Measurements from ENCODE around the gene RHBDF2. TPM values are rescaled to one million over a fixed set of nuclear protein-coding genes. Genes with fewer than 3 reads are reported as not detected.

The RHBDF2 gene
- polyA plus RNA-seq, 1 donor (not counting 4 experiments of a cell fraction or from before 2014, with no cell fraction given) = 14.9 TPM

DNA sequence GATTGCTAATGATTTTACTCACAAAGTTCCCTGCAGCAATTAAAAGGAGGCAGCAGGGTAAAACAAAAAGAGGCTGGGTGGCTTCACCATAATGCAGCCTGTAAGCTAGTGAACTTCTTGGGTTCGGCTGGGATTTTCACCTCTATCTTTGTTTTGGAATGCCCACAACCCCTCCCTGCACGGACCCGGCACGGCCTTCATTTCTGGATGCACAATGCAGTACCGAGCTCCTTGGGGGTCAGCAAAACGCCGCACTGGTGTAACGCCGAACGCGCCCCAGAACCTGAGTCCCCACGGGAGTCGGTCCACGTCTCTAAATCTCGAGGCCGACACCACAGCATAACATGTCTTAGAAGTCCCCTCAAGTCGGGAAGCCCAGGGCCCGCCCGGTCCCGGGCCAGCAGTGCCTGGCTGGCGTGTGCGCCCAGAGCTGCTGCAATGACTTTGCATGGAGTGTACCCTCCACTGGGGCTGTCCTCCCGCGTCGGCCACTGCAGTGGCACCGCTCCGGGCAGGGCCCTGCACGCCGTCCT is 49.0 kb downstream of the RHBDF2 start:
- no peak for DNase-seq (ENCODE audit: low read depth, low spot score)
- Histone ChIP-seq H3K9me3 (ENCODE audit: control insufficient read depth, low read depth, low read length) (no peaks in the 10 kb centered on the region), H2AFZ (ENCODE audit: control insufficient read depth, low read length) (peak overlapping the region; percentile 10), H3K9me1 (ENCODE audit: control insufficient read depth, extremely low read depth, insufficient read depth, low read length) (peaks cover 5% of the 10 kb centered on the region), H3K4me1 (ENCODE audit: control insufficient read depth, extremely low read depth, insufficient read depth, low read length) (peaks cover 29% of the 10 kb centered on the region), H3K36me3 (ENCODE audit: control insufficient read depth in 2 of 2, extremely low read depth in 1 of 2, insufficient read depth in 2 of 2, low read length in 2 of 2) (no peaks in the 10 kb centered on the region), H3K4me2 (ENCODE audit: control insufficient read depth, extremely low read depth, insufficient read depth, low read depth, low read length) (peak overlapping the region; percentile 95), H4K20me1 (ENCODE audit: control insufficient read depth, extremely low read depth, insufficient read depth, low read length) (peaks cover 16% of the 10 kb centered on the region), H3K4me3 (ENCODE audit: control insufficient read depth in 2 of 3, extremely low read depth in 1 of 3, insufficient read depth in 2 of 3, low read depth in 1 of 3, low read length in 3 of 3) (peak overlapping the region; percentile 84 to 89 (median 84)), H3K9ac (ENCODE audit: control insufficient read depth, extremely low read depth, insufficient read depth, low read length) (peak overlapping the region; percentile 85), H3K27ac (ENCODE audit: control insufficient read depth, insufficient read depth, low read length) (peak overlapping the region; percentile 44), H3K27me3 (ENCODE audit: control insufficient read depth, extremely low read depth, insufficient read depth, low read length) (no peaks in the 10 kb centered on the region), H3K79me2 (ENCODE audit: control insufficient read depth, insufficient read depth, low read length) (peaks cover 51% of the 10 kb centered on the region)
- no peak for FAIRE-seq
- dilution Hi-C loops (cut with MboI; ENCODE audit: extremely low pct_ligation_motif_present, low sequenced_read_pairs) = no loop called here
- TF ChIP-seq EZH2 (IDR thresholded peaks at IDR 0.05; ENCODE audit: low read length) = no peak
- TF ChIP-seq, protein P1, sequence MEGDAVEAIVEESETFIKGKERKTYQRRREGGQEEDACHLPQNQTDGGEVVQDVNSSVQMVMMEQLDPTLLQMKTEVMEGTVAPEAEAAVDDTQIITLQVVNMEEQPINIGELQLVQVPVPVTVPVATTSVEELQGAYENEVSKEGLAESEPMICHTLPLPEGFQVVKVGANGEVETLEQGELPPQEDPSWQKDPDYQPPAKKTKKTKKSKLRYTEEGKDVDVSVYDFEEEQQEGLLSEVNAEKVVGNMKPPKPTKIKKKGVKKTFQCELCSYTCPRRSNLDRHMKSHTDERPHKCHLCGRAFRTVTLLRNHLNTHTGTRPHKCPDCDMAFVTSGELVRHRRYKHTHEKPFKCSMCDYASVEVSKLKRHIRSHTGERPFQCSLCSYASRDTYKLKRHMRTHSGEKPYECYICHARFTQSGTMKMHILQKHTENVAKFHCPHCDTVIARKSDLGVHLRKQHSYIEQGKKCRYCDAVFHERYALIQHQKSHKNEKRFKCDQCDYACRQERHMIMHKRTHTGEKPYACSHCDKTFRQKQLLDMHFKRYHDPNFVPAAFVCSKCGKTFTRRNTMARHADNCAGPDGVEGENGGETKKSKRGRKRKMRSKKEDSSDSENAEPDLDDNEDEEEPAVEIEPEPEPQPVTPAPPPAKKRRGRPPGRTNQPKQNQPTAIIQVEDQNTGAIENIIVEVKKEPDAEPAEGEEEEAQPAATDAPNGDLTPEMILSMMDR (optimal IDR thresholded peaks at IDR 0.05 in 1 of 3, IDR thresholded peaks at IDR 0.05 in 1 of 3, conservative IDR thresholded peaks at IDR 0.05 in 1 of 3; ENCODE audit: extremely low read depth in 1 of 3, insufficient read depth in 2 of 3, low read length in 3 of 3) = no peak

DNA sequence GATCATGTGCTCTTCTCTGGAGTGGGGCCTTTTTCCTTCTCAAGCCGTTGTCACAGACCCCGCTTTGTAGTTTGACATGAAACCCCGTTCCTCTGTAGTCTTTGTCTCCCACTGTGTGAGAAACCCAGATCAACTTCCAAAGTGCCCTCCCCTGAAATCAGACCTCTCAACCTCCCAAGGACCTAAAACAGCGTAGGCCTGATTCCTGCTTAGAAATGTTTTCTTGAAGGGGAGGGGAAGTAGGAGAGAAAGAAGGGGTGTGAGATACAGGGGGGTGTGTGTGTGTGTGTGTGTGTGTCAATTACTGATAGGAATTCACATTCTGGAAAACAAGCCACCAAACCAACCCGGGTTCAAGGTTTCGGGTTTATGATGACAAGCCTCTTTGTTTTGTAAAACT is 49.7 kb downstream of the RHBDF2 start:
- no peaks in the 10 kb centered on the region for H3K9me3 ChIP-seq (ENCODE audit: control insufficient read depth, low read depth, low read length)
- peaks cover 51% of the 10 kb centered on the region for H3K79me2 ChIP-seq (ENCODE audit: control insufficient read depth, insufficient read depth, low read length)
- peaks cover 5% of the 10 kb centered on the region for H3K9me1 ChIP-seq (ENCODE audit: control insufficient read depth, extremely low read depth, insufficient read depth, low read length)
- H2AFZ ChIP-seq (ENCODE audit: control insufficient read depth, low read length) = no peak overlapping the region
- H3K9ac ChIP-seq (ENCODE audit: control insufficient read depth, extremely low read depth, insufficient read depth, low read length) = peak overlapping the region; percentile 85
- H3K36me3 ChIP-seq (ENCODE audit: control insufficient read depth in 2 of 2, extremely low read depth in 1 of 2, insufficient read depth in 2 of 2, low read length in 2 of 2) = no peaks in the 10 kb centered on the region
- H4K20me1 ChIP-seq (ENCODE audit: control insufficient read depth, extremely low read depth, insufficient read depth, low read length) = peaks cover 20% of the 10 kb centered on the region
- no peak for DNase-seq (ENCODE audit: low read depth, low spot score)
- peak overlapping the region; percentile 44 for H3K27ac ChIP-seq (ENCODE audit: control insufficient read depth, insufficient read depth, low read length)
- H3K4me3 ChIP-seq (ENCODE audit: control insufficient read depth in 2 of 3, extremely low read depth in 1 of 3, insufficient read depth in 2 of 3, low read depth in 1 of 3, low read length in 3 of 3) = peak overlapping the region; percentile 84 to 89 (median 84)
- H3K27me3 ChIP-seq (ENCODE audit: control insufficient read depth, extremely low read depth, insufficient read depth, low read length) = no peaks in the 10 kb centered on the region
- dilution Hi-C loops (cut with MboI; ENCODE audit: extremely low pct_ligation_motif_present, low sequenced_read_pairs) = no loop called here
- TF ChIP-seq EZH2 (IDR thresholded peaks at IDR 0.05; ENCODE audit: low read length) = no peak
- TF ChIP-seq, protein P1 (optimal IDR thresholded peaks at IDR 0.05 in 1 of 3, IDR thresholded peaks at IDR 0.05 in 1 of 3, conservative IDR thresholded peaks at IDR 0.05 in 1 of 3; ENCODE audit: extremely low read depth in 1 of 3, insufficient read depth in 2 of 3, low read length in 3 of 3) = no peak
- FAIRE-seq = no peak
- peaks cover 34% of the 10 kb centered on the region for H3K4me1 ChIP-seq (ENCODE audit: control insufficient read depth, extremely low read depth, insufficient read depth, low read length)
- H3K4me2 ChIP-seq (ENCODE audit: control insufficient read depth, extremely low read depth, insufficient read depth, low read depth, low read length) = peak overlapping the region; percentile 95

Data from keratinocyte (primary cell).